Adipocyte (in vitro differentiated cells): Measurements from ENCODE around the gene AKR1B1.

Source experiments
- DNase-seq: peaks from one replicate; pipeline ENCODE4 v3.0.0-alpha.2; 2015; ENCODE audit warnings: low read depth
- H3K27me3 ChIP-seq: replicated peaks from 2 replicates; pipeline ENCODE4 v1.7.0; 2013; ENCODE audit warnings: mild to moderate bottlenecking, low read length, moderate library complexity; ENCODE audit not compliant: control insufficient read depth, insufficient read depth
- H3K36me3 ChIP-seq: 2 replicates; pipeline ENCODE4 v1.7.0; 2013; ENCODE audit warnings: low read length, mild to moderate bottlenecking, moderate library complexity; ENCODE audit not compliant: control insufficient read depth, insufficient read depth, severe bottlenecking
- H3K4me1 ChIP-seq: 2 replicates; pipeline ENCODE4 v1.7.0; 2013; ENCODE audit warnings: mild to moderate bottlenecking, low read length, moderate library complexity; ENCODE audit not compliant: control insufficient read depth, insufficient read depth
- H3K4me3 ChIP-seq: 2 replicates; pipeline ENCODE4 v1.7.0; 2013; ENCODE audit warnings: mild to moderate bottlenecking, low read length, moderate library complexity
- H3K9ac ChIP-seq: 2 replicates; pipeline ENCODE4 v1.7.0; 2013; ENCODE audit warnings: mild to moderate bottlenecking, low read length, moderate library complexity
- H3K9me3 ChIP-seq: 2 replicates; pipeline ENCODE4 v1.7.0; 2013; ENCODE audit warnings: mild to moderate bottlenecking, low read length, moderate library complexity; ENCODE audit not compliant: control insufficient read depth

AKR1B1 gene

GRCh38 chr7:134431815-134432214, 27.1 kb downstream of the AKR1B1 start:
- Histone ChIP-seq H3K36me3 (no peaks in the 10 kb centered on the region), H3K27me3 (no peaks in the 10 kb centered on the region), H3K4me3 (peak overlapping the region; percentile 83), H3K9ac (peak overlapping the region; percentile 86), H3K4me1 (peaks cover 21% of the 10 kb centered on the region), H3K9me3 (no peaks in the 10 kb centered on the region)
- no peak for DNase-seq

- Histone ChIP-seq H3K36me3 (no peaks in the 10 kb centered on the region), H3K4me3 (no peak overlapping the region), H3K9me3 (no peaks in the 10 kb centered on the region), H3K27me3 (no peaks in the 10 kb centered on the region), H3K4me1 (peaks cover 10% of the 10 kb centered on the region), H3K9ac (no peak overlapping the region)
- no peak for DNase-seq
Measured at GRCh38 chr7:134429481-134429880, 29.4 kb downstream of the AKR1B1 start.

GRCh38 chr7:134428942-134429341, 30.0 kb downstream of the AKR1B1 start:
- DNase-seq = no peak
- H3K4me1 ChIP-seq = peaks cover 10% of the 10 kb centered on the region
- no peaks in the 10 kb centered on the region for H3K9me3 ChIP-seq
- no peak overlapping the region for H3K4me3 ChIP-seq
- H3K36me3 ChIP-seq = no peaks in the 10 kb centered on the region
- H3K27me3 ChIP-seq = no peaks in the 10 kb centered on the region
- H3K9ac ChIP-seq = no peak overlapping the region

- no peaks in the 10 kb centered on the region for H3K36me3 ChIP-seq
- no peaks in the 10 kb centered on the region for H3K9me3 ChIP-seq
- H3K27me3 ChIP-seq = no peaks in the 10 kb centered on the region
Measured at GRCh38 chr7:134427896-134428295, 31.0 kb downstream of the AKR1B1 start.

GRCh38 chr7:134425777-134426176, 33.1 kb downstream of the AKR1B1 start:
- no peak overlapping the region for H3K4me3 ChIP-seq
- no peaks in the 10 kb centered on the region for H3K27me3 ChIP-seq
- no peaks in the 10 kb centered on the region for H3K9me3 ChIP-seq
- peaks cover 10% of the 10 kb centered on the region for H3K4me1 ChIP-seq
- H3K9ac ChIP-seq = no peak overlapping the region
- H3K36me3 ChIP-seq = no peaks in the 10 kb centered on the region
- no peak for DNase-seq

More at GRCh38 chr7:134427896-134428295, 31.0 kb downstream of the AKR1B1 start:
- DNase-seq = peak; percentile 78
- peaks cover 7% of the 10 kb centered on the region for H3K4me1 ChIP-seq
- H3K4me3 ChIP-seq = no peak overlapping the region
- H3K9ac ChIP-seq = no peak overlapping the region

GRCh38 chr7:134422638-134423037, 36.3 kb downstream of the AKR1B1 start:
- no peak overlapping the region for H3K9ac ChIP-seq
- no peak for DNase-seq
- no peaks in the 10 kb centered on the region for H3K27me3 ChIP-seq
- H3K9me3 ChIP-seq = no peaks in the 10 kb centered on the region
- no peaks in the 10 kb centered on the region for H3K36me3 ChIP-seq
- H3K4me1 ChIP-seq = peaks cover 15% of the 10 kb centered on the region
- no peak overlapping the region for H3K4me3 ChIP-seq

GRCh38 chr7:134422008-134422407, 36.9 kb downstream of the AKR1B1 start:
- DNase-seq = no peak
- Histone ChIP-seq H3K27me3 (no peaks in the 10 kb centered on the region), H3K9ac (no peak overlapping the region), H3K36me3 (no peaks in the 10 kb centered on the region), H3K4me3 (no peak overlapping the region), H3K4me1 (peaks cover 15% of the 10 kb centered on the region), H3K9me3 (no peaks in the 10 kb centered on the region)

GRCh38 chr7:134420424-134421125, 38.3 kb downstream of the AKR1B1 start:
- Histone ChIP-seq H3K36me3 (no peaks in the 10 kb centered on the region), H3K9ac (peak overlapping the region; percentile 4), H3K4me1 (peaks cover 22% of the 10 kb centered on the region), H3K27me3 (no peaks in the 10 kb centered on the region), H3K9me3 (no peaks in the 10 kb centered on the region), H3K4me3 (no peak overlapping the region)
- peak; percentile 88 for DNase-seq

GRCh38 chr7:134419875-134420274, 39.0 kb downstream of the AKR1B1 start:
- Histone ChIP-seq H3K4me3 (no peak overlapping the region), H3K27me3 (no peaks in the 10 kb centered on the region), H3K9ac (peak overlapping the region; percentile 4), H3K9me3 (no peaks in the 10 kb centered on the region), H3K4me1 (peaks cover 28% of the 10 kb centered on the region), H3K36me3 (no peaks in the 10 kb centered on the region)
- no peak for DNase-seq

GRCh38 chr7:134419085-134419484, 39.8 kb downstream of the AKR1B1 start:
- no peak for DNase-seq
- Histone ChIP-seq H3K4me3 (no peak overlapping the region), H3K27me3 (no peaks in the 10 kb centered on the region), H3K9me3 (no peaks in the 10 kb centered on the region), H3K4me1 (peaks cover 28% of the 10 kb centered on the region), H3K36me3 (no peaks in the 10 kb centered on the region), H3K9ac (no peak overlapping the region)

- Histone ChIP-seq H3K9ac (no peak overlapping the region), H3K4me1 (peaks cover 18% of the 10 kb centered on the region), H3K4me3 (no peak overlapping the region), H3K36me3 (no peaks in the 10 kb centered on the region), H3K27me3 (no peaks in the 10 kb centered on the region), H3K9me3 (no peaks in the 10 kb centered on the region)
- peak; percentile 58 for DNase-seq
Measured at GRCh38 chr7:134415700-134416099, 43.2 kb downstream of the AKR1B1 start.

- H3K36me3 ChIP-seq = no peaks in the 10 kb centered on the region
- no peaks in the 10 kb centered on the region for H3K9me3 ChIP-seq
- DNase-seq = no peak
- no peak overlapping the region for H3K9ac ChIP-seq
- H3K4me1 ChIP-seq = peaks cover 12% of the 10 kb centered on the region
- no peak overlapping the region for H3K4me3 ChIP-seq
- H3K27me3 ChIP-seq = no peaks in the 10 kb centered on the region
Measured at GRCh38 chr7:134414109-134414508, 44.8 kb downstream of the AKR1B1 start.
